Uterus (tissue), 4 donors: ENCODE results near the gene CHRND. TPM values are rescaled to one million over a fixed set of nuclear protein-coding genes. Genes with fewer than 3 reads are reported as not detected.

ENCODE experiments used
- DNase-seq, 2 donors: peaks; one replicate each; pipeline ENCODE4 v3.0.0-alpha.2; 2019 to 2020
- H3K27ac ChIP-seq, 2 donors: fragments of 200-600 bp; sonication (generic); 1 replicate in 1 of 2; 2 replicates in 1 of 2; pipeline ENCODE4 v1.5.1; 2016 to 2018
- H3K27me3 ChIP-seq, 2 donors: fragments of 200-600 bp; sonication (generic); one replicate each; pipeline ENCODE4 v1.5.1; 2018 to 2019; ENCODE audit warnings: control low read depth in 1 of 2
- H3K36me3 ChIP-seq, 2 donors: fragments of 200-600 bp; sonication (generic); one replicate each; pipeline ENCODE4 v1.5.1; 2019; ENCODE audit warnings: control low read depth in 1 of 2
- H3K4me1 ChIP-seq, 2 donors: fragments of 200-600 bp; sonication (generic); one replicate each; pipeline ENCODE4 v1.5.1; 2018 to 2019; ENCODE audit warnings: control low read depth in 1 of 2
- H3K4me3 ChIP-seq, 2 donors: fragments of 200-600 bp; sonication (generic); 1 replicate in 1 of 2; 2 replicates in 1 of 2; pipeline ENCODE4 v1.5.1; 2018 to 2019; ENCODE audit warnings: mild to moderate bottlenecking in 1 of 2
- H3K9me3 ChIP-seq, 2 donors: fragments of 200-600 bp; sonication (generic); one replicate each; pipeline ENCODE4 v1.5.1; 2019; ENCODE audit warnings: control low read depth in 1 of 2
- CTCF ChIP-seq, 4 experiments: fragments of 200-600 bp in 2 of 4; fragments of 450-650 bp in 2 of 4; sonication (generic) in 2 of 4; IDR thresholded peaks; one replicate each; pipeline ENCODE4 v1.5.1; 2016 to 2019; ENCODE audit warnings: antibody characterized with exemption in 4 of 4, mild to moderate bottlenecking in 2 of 4, moderate library complexity in 1 of 4
- POLR2A ChIP-seq, 2 donors: fragments of 450-650 bp; IDR thresholded peaks; one replicate each; pipeline ENCODE4 v1.6.1; 2016; ENCODE audit warnings: antibody characterized with exemption in 2 of 2, mild to moderate bottlenecking in 1 of 2, moderate library complexity in 1 of 2
- intact Hi-C: fragments of 100-400 bp; cut with DNase I; formaldehyde crosslinking; loops from one replicate; pipeline ENCODE4 v1.15.1; 2023; ENCODE audit warnings: low total_unique reads
- total RNA-seq, 4 donors: library from RNA; depleted of rRNA in 3 of 4; stranded (reverse); fragments of >200 nt in 3 of 4; gene quantifications; one replicate each; pipeline versions ENCODE4 v1.1.0 to v1.2.4, GENCODE V29; 2014 to 2023
- donor health status: DM: yes; HTN: yes; CAD: no.

Gene CHRND
- total RNA-seq, 4 donors from 2014 or later = not detected

- TF ChIP-seq CTCF (IDR thresholded peaks at IDR 0.05) (no peak), POLR2A (IDR thresholded peaks at IDR 0.05) (no peak)
- Histone ChIP-seq H3K36me3 (no peaks in the 10 kb centered on the region), H3K9me3 (no peaks in the 10 kb centered on the region), H3K4me3 (no peak overlapping the region), H3K27ac (no peak overlapping the region), H3K27me3 (no peaks in the 10 kb centered on the region), H3K4me1 (no peaks in the 10 kb centered on the region)
- intact Hi-C loops = no loop called here
- DNase-seq = no peak
These were observed 10.3 kb upstream of the CHRND start for GRCh38 chr2:232515639-232516038.

GRCh38 chr2:232516551-232516950 is 9.4 kb upstream of the CHRND start:
- H3K9me3 ChIP-seq = no peaks in the 10 kb centered on the region
- no peak overlapping the region for H3K4me3 ChIP-seq
- intact Hi-C loops = no loop called here
- no peak for TF ChIP-seq CTCF (IDR thresholded peaks at IDR 0.05)
- TF ChIP-seq POLR2A (IDR thresholded peaks at IDR 0.05) = no peak
- no peaks in the 10 kb centered on the region for H3K4me1 ChIP-seq
- H3K27me3 ChIP-seq = no peaks in the 10 kb centered on the region
- no peak overlapping the region for H3K27ac ChIP-seq
- DNase-seq = no peak
- H3K36me3 ChIP-seq = no peaks in the 10 kb centered on the region

- peaks cover 0 to 8% of the 10 kb centered on the region in 2 donors for H3K4me1 ChIP-seq
- intact Hi-C loops = no loop called here
- H3K27me3 ChIP-seq = peaks cover 14% of the 10 kb centered on the region in 2 donors
- no peaks in the 10 kb centered on the region for H3K9me3 ChIP-seq
- no peak overlapping the region for H3K27ac ChIP-seq
- no peak for TF ChIP-seq POLR2A (IDR thresholded peaks at IDR 0.05)
- TF ChIP-seq CTCF (IDR thresholded peaks at IDR 0.05) = no peak
- DNase-seq = no peak
- H3K4me3 ChIP-seq = no peak overlapping the region
- no peaks in the 10 kb centered on the region for H3K36me3 ChIP-seq
These were observed 7.1 kb upstream of the CHRND start for GRCh38 chr2:232518844-232519243.

GRCh38 chr2:232519581-232520438 is 6.2 kb upstream of the CHRND start, which contains the start of gene PRSS56:
Gene PRSS56, plus strand, starts transcription at chr2:232520388. Its CDS starts 211 bp downstream, at chr2:232520599.
- no peak for TF ChIP-seq CTCF (IDR thresholded peaks at IDR 0.05)
- no peak for TF ChIP-seq POLR2A (IDR thresholded peaks at IDR 0.05)
- Histone ChIP-seq H3K27me3 (peaks cover 14 to 22% of the 10 kb centered on the region in 2 donors), H3K36me3 (no peaks in the 10 kb centered on the region), H3K4me1 (peaks cover 0 to 12% of the 10 kb centered on the region in 2 donors), H3K27ac (no peak within 1 kb of the TSS), H3K9me3 (no peaks in the 10 kb centered on the region), H3K4me3 (no peak within 1 kb of the TSS)
- no peak for DNase-seq
- intact Hi-C loops = loop anchor here (10.0 kb wide), 1 partner anchor 615 kb away; no protein-coding TSS in a partner anchor

GRCh38 chr2:232520489-232520888 is 5.5 kb upstream of the CHRND start:
- no peak overlapping the region for H3K27ac ChIP-seq
- H3K4me3 ChIP-seq = no peak overlapping the region
- H3K36me3 ChIP-seq = no peaks in the 10 kb centered on the region
- TF ChIP-seq POLR2A (IDR thresholded peaks at IDR 0.05) = no peak
- TF ChIP-seq CTCF (IDR thresholded peaks at IDR 0.05) = no peak
- no peak for DNase-seq
- H3K4me1 ChIP-seq = peaks cover 0 to 12% of the 10 kb centered on the region in 2 donors
- peaks cover 14 to 27% of the 10 kb centered on the region in 2 donors for H3K27me3 ChIP-seq
- H3K9me3 ChIP-seq = no peaks in the 10 kb centered on the region
- intact Hi-C loops = loop anchor here (10.0 kb wide), 1 partner anchor 616 kb away; no protein-coding TSS in a partner anchor
